Stimulated activated CD4-positive, alpha-beta T cell treated with anti-CD3 and anti-CD28 coated beads, Interleukin-2, amount 100 ng/mL, for 24 hours (primary cell): ENCODE results near the gene MYL6.

Source experiments
- DNase-seq, 2 donors: peaks; one replicate each; pipeline ENCODE4 v3.0.0-alpha.2; 2020

MYL6 gene

GRCh38 chr12:56158926-56159461 lies 835 bp downstream of the MYL6 start:
- DNase-seq, result peak in 1 of 2 donors; percentile 48

GRCh38 chr12:56159482-56160192 lies 1.5 kb downstream of the MYL6 start:
- no peak for DNase-seq

- peak; percentile 54 to 67 for DNase-seq
Measured at GRCh38 chr12:56160193-56160763, 2.1 kb downstream of the MYL6 start.

GRCh38 chr12:56160894-56161689 lies 2.9 kb downstream of the MYL6 start:
- DNase-seq, result no peak

- DNase-seq, result no peak
Measured at GRCh38 chr12:56161690-56162351, 3.7 kb downstream of the MYL6 start.

- no peak for DNase-seq
Measured at GRCh38 chr12:56162468-56163290, 4.5 kb downstream of the MYL6 start.

GRCh38 chr12:56163533-56164344 lies 5.6 kb downstream of the MYL6 start:
- DNase-seq, result no peak

GRCh38 chr12:56164345-56164729 lies 6.2 kb downstream of the MYL6 start:
- DNase-seq, result no peak

- no peak for DNase-seq
Measured at GRCh38 chr12:56165369-56165768, 7.2 kb downstream of the MYL6 start.

GRCh38 chr12:56169229-56169759 lies 11.1 kb downstream of the MYL6 start:
- DNase-seq, result no peak

- DNase-seq, result no peak
Measured at GRCh38 chr12:56172839-56173238, 14.7 kb downstream of the MYL6 start.

- DNase-seq, result no peak
Measured at GRCh38 chr12:56178347-56178746, 20.2 kb downstream of the MYL6 start.

- no peak for DNase-seq
Measured at GRCh38 chr12:56186957-56187356, 28.8 kb downstream of the MYL6 start.

- no peak for DNase-seq
Measured at GRCh38 chr12:56188131-56188777, 30.1 kb downstream of the MYL6 start.

- DNase-seq, result no peak
Measured at GRCh38 chr12:56188778-56189098, 30.6 kb downstream of the MYL6 start.

GRCh38 chr12:56189099-56189917 lies 31.1 kb downstream of the MYL6 start, which contains the start of gene SMARCC2:
SMARCC2 (minus strand) TSS chr12:56189483; CDS start chr12:56189461, 22 bp downstream.
- peak; percentile 85 to 89 for DNase-seq

- peak; percentile 91 to 95 for DNase-seq
Measured at GRCh38 chr12:56189918-56190694, 31.9 kb downstream of the MYL6 start.

GRCh38 chr12:56190695-56191155 lies 32.6 kb downstream of the MYL6 start:
- no peak for DNase-seq

GRCh38 chr12:56192582-56192981 lies 34.4 kb downstream of the MYL6 start:
- DNase-seq, result no peak
